ENCODE data around the gene PPP1R3A. TPM values are rescaled to one million over a fixed set of nuclear protein-coding genes. Genes with fewer than 3 reads are reported as not detected.

The PPP1R3A gene
- total RNA-seq, 2 experiments from 2014 or later: not detected

DNA sequence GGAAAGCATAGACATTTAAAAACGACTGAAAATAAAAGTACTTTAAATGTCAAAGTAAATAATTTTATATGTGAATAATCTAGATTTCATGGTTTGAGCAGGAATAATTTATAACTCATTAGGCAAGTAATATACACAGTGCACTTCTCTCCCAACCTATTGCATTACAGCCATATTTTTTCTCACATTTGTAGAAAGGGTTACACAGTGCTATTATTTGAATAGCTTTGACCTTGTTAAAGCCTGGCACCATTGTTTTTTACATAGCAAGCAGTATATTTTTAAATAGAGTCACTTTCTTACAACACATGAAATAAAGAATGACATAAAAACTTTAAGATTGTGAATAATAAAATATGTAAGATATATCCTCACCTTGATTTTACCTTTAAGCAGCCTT lies 969 bp downstream of the PPP1R3A start:
- intact Hi-C loops (cut with DNase I, micrococcal nuclease): no loop called here
- H3K9me3 Mint-ChIP-seq (ENCODE audit: low read depth): no peaks in the 10 kb centered on the region
- ATAC-seq: no peak
- no peaks in the 10 kb centered on the region for H3K27me3 Mint-ChIP-seq
- CTCF ChIA-PET: no interaction called here
- POLR2A ChIA-PET: no interaction called here
- DNase-seq: no peak
- no peaks in the 10 kb centered on the region for H3K36me3 Mint-ChIP-seq (ENCODE audit: low read depth)
- no peak overlapping the region for H3K27ac Mint-ChIP-seq
- no peaks in the 10 kb centered on the region for H3K4me1 Mint-ChIP-seq
- H3K4me3 Mint-ChIP-seq: no peak overlapping the region

DNA sequence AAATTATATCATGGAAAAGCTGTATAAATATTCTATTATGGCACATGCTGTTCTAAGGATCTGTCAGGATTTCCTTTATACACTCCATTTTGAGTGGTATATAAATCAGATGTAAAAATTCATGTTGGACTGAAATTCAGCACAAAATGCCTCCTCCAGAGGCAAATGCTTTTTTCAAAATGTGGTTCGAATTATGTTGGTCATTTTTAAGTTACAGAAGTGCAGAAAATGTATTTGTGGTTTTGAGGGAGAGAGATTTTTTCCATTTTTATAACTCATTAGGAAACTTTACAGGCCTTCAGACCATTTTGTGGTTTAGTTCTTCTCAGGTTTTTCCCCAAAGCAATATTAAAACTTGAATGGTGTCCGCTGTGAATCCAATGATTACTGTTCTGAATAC lies 2.9 kb downstream of the PPP1R3A start:
- Mint-ChIP-seq H3K36me3 (ENCODE audit: low read depth) (no peaks in the 10 kb centered on the region), H3K4me3 (no peak overlapping the region), H3K4me1 (no peaks in the 10 kb centered on the region), H3K27ac (no peak overlapping the region), H3K27me3 (no peaks in the 10 kb centered on the region), H3K9me3 (ENCODE audit: low read depth) (no peaks in the 10 kb centered on the region)
- DNase-seq: no peak
- POLR2A ChIA-PET: no interaction called here
- CTCF ChIA-PET: interaction anchor here (0.7 kb wide), 1 partner anchor 25 kb away, joined by 3 read pairs; no protein-coding TSS in a partner anchor
- intact Hi-C loops (cut with DNase I, micrococcal nuclease): no loop called here
- ATAC-seq: no peak

DNA sequence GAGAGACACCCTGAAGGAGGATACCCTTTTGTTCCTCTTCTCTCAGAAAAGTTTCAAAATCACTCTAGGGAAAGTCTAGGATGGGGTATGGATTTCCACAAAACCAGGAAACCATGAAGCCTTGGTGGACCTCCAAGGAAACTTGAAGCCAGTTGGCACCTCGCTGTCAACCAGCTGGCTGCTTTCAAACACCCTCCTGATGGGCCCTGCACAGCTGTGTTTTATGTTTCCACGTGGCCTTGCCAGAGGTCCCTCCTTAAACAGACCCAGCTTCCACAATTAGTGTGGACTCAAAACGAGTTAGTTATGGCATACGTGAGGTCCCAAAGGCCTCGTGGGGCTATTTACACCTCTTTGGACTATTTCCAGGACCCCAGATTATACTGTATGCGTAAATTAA lies 5.9 kb downstream of the PPP1R3A start:
- no peak overlapping the region for H3K27ac Mint-ChIP-seq
- no peaks in the 10 kb centered on the region for H3K4me1 Mint-ChIP-seq
- ChIA-PET CTCF (no interaction called here), POLR2A (no interaction called here)
- H3K27me3 Mint-ChIP-seq: no peaks in the 10 kb centered on the region
- DNase-seq (no peak), ATAC-seq (no peak)
- no peaks in the 10 kb centered on the region for H3K9me3 Mint-ChIP-seq (ENCODE audit: low read depth)
- intact Hi-C loops (cut with DNase I, micrococcal nuclease): no loop called here
- no peaks in the 10 kb centered on the region for H3K36me3 Mint-ChIP-seq (ENCODE audit: low read depth)
- H3K4me3 Mint-ChIP-seq: no peak overlapping the region

DNA sequence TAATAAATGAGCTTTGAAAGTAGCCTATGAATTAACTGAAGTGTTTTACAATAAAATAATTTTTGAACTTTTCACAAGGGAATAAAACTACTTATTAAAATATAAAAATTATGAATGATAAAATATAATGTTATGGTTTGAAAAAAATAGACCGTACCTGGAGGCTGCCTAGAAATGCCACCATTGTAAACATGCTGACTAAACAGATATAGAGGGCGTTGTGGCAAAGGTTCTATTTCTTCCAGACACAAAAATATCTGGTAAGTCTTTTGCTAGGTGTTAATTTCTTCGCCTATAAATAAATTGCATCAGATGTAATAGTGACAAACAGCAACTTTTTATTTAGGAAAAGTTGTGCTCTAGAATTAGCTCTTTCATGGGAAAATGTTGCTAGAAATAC lies 11.2 kb downstream of the PPP1R3A start:
- Mint-ChIP-seq H3K9me3 (ENCODE audit: low read depth) (no peaks in the 10 kb centered on the region), H3K4me1 (no peaks in the 10 kb centered on the region), H3K4me3 (no peak overlapping the region), H3K36me3 (ENCODE audit: low read depth) (no peaks in the 10 kb centered on the region), H3K27ac (no peak overlapping the region), H3K27me3 (no peaks in the 10 kb centered on the region)
- no peak for ATAC-seq
- ChIA-PET CTCF (interaction anchor here (0.7 kb wide), 1 partner anchor 674 kb away, joined by 3 read pairs; no protein-coding TSS in a partner anchor), POLR2A (no interaction called here)
- intact Hi-C loops (cut with DNase I, micrococcal nuclease): no loop called here
- no peak for DNase-seq

DNA sequence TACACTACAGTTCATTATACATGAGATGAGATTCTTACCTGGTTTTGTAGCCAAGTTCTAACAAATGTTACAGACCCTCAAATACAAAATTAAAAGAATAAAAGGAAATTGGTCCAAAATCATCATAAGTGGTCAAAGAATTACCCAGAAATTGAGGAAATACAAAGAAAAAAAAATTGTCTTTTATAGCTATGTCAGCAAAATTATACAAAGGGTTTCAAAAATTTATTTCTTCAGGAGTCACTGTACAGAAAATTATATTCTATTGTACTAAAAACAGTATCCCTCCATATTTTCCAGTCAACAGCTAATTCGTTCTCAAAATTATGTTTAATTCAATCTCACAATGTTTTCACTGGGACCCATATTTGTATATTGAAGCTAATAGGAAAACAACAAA lies 14.3 kb downstream of the PPP1R3A start:
- ChIA-PET POLR2A (no interaction called here), CTCF (no interaction called here)
- ATAC-seq: no peak
- Mint-ChIP-seq H3K27ac (no peak overlapping the region), H3K4me3 (no peak overlapping the region), H3K9me3 (ENCODE audit: low read depth) (no peaks in the 10 kb centered on the region), H3K36me3 (ENCODE audit: low read depth) (no peaks in the 10 kb centered on the region), H3K4me1 (no peaks in the 10 kb centered on the region), H3K27me3 (no peaks in the 10 kb centered on the region)
- intact Hi-C loops (cut with DNase I, micrococcal nuclease): no loop called here
- DNase-seq: no peak

DNA sequence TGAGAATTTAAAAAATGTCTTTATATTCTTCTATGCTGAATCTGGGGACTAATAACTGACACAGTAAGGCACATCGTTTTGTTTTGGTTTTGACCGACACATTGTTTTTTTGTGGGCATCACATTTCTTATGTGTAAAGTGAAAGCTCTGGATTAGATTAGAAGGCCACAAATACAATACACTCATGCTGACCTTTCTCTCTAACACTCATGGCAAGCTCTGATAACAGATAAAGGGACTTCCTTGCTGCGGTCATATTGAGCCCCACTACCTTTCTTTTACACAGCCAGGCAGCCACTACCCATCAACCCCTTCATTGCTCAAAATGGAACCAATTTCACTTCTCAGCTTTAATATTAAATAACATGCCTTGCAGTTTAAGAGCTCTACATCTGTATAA lies 26.0 kb downstream of the PPP1R3A start:
- intact Hi-C loops (cut with DNase I, micrococcal nuclease): no loop called here

DNA sequence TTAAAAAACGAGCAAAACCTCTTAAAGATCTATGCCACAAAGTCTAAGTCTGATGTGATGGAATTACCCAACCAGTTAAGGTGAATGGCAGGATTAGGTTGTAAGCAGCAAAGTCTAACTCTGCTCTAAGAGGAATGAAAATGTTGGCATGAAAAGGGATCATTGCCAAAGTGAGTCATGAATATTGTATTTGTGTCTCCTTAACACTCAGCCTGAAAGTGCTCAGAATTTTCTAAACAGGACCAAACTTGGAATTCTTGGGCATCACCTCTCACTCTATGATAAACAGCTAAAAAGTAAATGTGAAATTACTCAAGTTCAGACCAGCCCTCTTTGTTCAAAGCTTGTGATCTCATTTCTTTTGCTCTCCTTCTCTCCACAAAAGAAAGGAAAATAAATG lies 27.0 kb downstream of the PPP1R3A start:
- ChIA-PET POLR2A (no interaction called here), CTCF (no interaction called here)
- ATAC-seq (no peak), DNase-seq (no peak)
- no peak overlapping the region for H3K4me3 Mint-ChIP-seq
- no peak overlapping the region for H3K27ac Mint-ChIP-seq
- intact Hi-C loops (cut with DNase I, micrococcal nuclease): no loop called here
- no peaks in the 10 kb centered on the region for H3K27me3 Mint-ChIP-seq
- no peaks in the 10 kb centered on the region for H3K9me3 Mint-ChIP-seq (ENCODE audit: low read depth)
- no peaks in the 10 kb centered on the region for H3K36me3 Mint-ChIP-seq (ENCODE audit: low read depth)
- no peaks in the 10 kb centered on the region for H3K4me1 Mint-ChIP-seq

More for the DNA sequence above, 26.0 kb downstream of the PPP1R3A start:
- ChIA-PET CTCF (no interaction called here), POLR2A (no interaction called here)
- no peaks in the 10 kb centered on the region for H3K27me3 Mint-ChIP-seq
- no peaks in the 10 kb centered on the region for H3K4me1 Mint-ChIP-seq
- ATAC-seq (no peak), DNase-seq (no peak)
- no peaks in the 10 kb centered on the region for H3K36me3 Mint-ChIP-seq (ENCODE audit: low read depth)
- no peak overlapping the region for H3K4me3 Mint-ChIP-seq
- H3K27ac Mint-ChIP-seq: no peak overlapping the region
- no peaks in the 10 kb centered on the region for H3K9me3 Mint-ChIP-seq (ENCODE audit: low read depth)

DNA sequence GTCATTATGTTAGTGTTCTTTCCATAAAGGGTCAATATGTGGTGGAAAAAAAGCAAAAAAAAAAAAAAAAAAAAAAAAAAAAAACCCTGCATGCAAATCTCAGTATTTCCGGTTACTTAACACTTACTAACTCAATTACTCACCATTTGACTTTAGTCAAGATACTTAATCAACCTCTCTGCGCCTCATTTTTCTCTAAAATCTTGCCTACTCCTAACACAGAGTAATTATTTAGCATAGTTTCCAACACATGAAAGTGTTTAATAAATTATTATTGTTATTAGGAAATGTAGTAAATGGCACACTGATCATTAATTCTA lies 27.8 kb downstream of the PPP1R3A start:
- H3K27me3 Mint-ChIP-seq: no peaks in the 10 kb centered on the region
- intact Hi-C loops (cut with DNase I, micrococcal nuclease): no loop called here
- POLR2A ChIA-PET: no interaction called here
- ATAC-seq (no peak), DNase-seq (no peak)
- H3K27ac Mint-ChIP-seq: no peak overlapping the region
- CTCF ChIA-PET: interaction anchor here (1.0 kb wide), 1 partner anchor 24 kb away, joined by 3 read pairs; no protein-coding TSS in a partner anchor
- H3K36me3 Mint-ChIP-seq (ENCODE audit: low read depth): no peaks in the 10 kb centered on the region
- no peak overlapping the region for H3K4me3 Mint-ChIP-seq
- no peaks in the 10 kb centered on the region for H3K9me3 Mint-ChIP-seq (ENCODE audit: low read depth)
- H3K4me1 Mint-ChIP-seq: no peaks in the 10 kb centered on the region

DNA sequence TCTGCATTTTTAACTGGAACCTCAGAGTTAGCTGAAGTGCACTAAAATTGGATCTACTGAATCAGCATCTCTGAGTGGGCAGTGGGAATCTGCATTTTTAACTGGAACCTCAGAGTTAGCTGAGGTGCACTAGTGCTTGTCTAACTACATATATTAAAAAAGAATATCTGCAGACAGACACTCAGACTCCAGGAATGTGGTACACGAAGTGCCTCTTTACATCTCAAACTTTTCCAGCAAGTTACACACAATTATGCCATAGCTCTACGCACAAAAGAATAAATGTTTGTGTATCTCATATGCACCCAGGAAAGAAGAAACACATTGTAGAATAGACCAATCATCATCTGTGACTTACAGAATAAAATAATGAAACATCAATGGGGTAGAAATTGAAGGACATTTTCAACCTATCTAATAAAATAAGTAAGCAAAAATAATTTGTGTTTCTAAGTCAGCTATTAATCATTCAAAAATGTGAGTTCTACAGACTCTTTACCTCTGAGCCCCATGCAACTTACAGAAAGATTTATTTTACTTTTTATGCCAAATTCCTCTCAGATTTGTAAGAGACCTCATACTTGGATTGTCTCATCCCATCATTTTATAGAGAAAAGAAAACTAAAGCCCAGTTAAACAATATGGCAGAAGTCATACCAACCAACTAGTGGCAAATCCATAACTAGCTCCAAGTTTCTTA lies 28.3 kb downstream of the PPP1R3A start:
- H3K27ac Mint-ChIP-seq: no peak overlapping the region
- no peaks in the 10 kb centered on the region for H3K4me1 Mint-ChIP-seq
- no peak overlapping the region for H3K4me3 Mint-ChIP-seq
- ATAC-seq (no peak), DNase-seq (no peak)
- no peaks in the 10 kb centered on the region for H3K27me3 Mint-ChIP-seq
- no peaks in the 10 kb centered on the region for H3K9me3 Mint-ChIP-seq (ENCODE audit: low read depth)
- CTCF ChIA-PET: interaction anchor here (1.0 kb wide), 1 partner anchor 25 kb away, joined by 3 read pairs; no protein-coding TSS in a partner anchor
- POLR2A ChIA-PET: no interaction called here
- intact Hi-C loops (cut with DNase I, micrococcal nuclease): no loop called here
- no peaks in the 10 kb centered on the region for H3K36me3 Mint-ChIP-seq (ENCODE audit: low read depth)

DNA sequence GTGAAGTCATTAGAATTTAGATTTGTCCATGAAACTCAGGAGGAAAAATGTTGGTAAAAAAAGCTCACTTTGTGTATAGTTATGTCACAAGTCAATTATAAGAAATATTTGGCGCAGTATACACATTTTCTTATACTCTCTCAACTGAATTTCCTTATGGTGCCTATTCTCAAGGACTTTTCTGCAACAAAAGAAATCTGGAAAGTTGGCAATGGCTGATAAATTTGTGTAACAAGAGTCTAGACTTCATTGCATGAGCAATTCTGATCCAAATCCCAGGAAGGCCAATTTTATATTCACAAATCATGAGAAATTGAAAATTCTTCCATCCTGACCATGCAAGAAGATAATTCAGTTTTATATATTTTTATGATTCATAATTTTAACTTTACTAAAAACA lies 35.7 kb downstream of the PPP1R3A start:
- POLR2A ChIA-PET: no interaction called here

DNA sequence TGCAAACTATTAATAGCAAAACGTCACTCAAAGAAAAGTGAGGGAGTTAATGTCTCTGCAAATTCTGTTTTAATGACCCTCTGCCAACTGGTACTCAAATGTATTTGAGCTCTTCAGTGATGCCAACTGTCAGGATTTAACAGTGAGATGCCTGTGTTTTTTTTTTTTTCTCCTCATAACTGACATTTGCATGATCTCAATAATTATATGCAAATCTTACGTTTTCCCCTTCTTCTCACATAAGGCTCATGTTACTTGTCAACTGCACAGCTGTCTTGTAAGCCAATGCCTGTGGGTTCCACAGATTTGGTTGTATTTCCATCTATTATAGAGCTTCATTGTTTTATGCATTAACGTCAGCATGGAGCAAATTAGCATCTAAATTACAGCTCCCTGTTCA lies 38.2 kb downstream of the PPP1R3A start:
- intact Hi-C loops (cut with DNase I, micrococcal nuclease): no loop called here
- Mint-ChIP-seq H3K4me1 (no peaks in the 10 kb centered on the region), H3K27ac (no peak overlapping the region)

More for the DNA sequence above, 35.7 kb downstream of the PPP1R3A start:
- CTCF ChIA-PET: no interaction called here
- Mint-ChIP-seq H3K36me3 (ENCODE audit: low read depth) (no peaks in the 10 kb centered on the region), H3K27me3 (no peaks in the 10 kb centered on the region), H3K27ac (no peak overlapping the region), H3K9me3 (ENCODE audit: low read depth) (peaks cover 9% of the 10 kb centered on the region), H3K4me1 (no peaks in the 10 kb centered on the region), H3K4me3 (no peak overlapping the region)
- no peak for ATAC-seq
- intact Hi-C loops (cut with DNase I, micrococcal nuclease): no loop called here
- DNase-seq: no peak

DNA sequence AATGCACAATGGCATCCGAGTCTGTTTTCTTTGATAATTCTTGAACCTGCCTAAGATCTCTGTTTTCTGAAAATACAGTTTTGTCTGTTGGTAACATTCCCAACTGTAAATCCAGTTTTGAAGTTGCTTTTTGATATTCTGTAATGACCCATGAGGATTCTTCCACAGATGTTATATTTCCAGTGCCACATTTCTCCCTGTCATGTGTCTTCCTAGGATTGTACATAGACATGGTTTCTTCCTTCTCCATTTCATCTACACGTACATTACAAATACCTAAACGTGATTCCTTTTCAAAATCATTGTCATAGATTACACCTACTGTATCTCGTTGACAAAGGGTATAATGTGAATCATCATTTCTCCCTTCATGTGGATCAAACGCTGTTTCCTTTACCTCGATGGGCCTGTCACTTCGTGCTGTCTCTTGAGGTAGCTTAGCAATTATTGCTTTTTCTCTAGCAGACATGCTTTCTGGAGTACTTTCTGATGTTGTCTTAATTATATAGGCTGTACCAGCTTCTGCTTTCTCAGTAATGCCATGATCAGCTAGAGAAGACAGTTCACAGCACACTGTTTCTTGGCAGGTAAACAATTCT lies 40.3 kb downstream of the PPP1R3A start:
- Mint-ChIP-seq H3K27me3 (no peaks in the 10 kb centered on the region), H3K36me3 (ENCODE audit: low read depth) (no peaks in the 10 kb centered on the region), H3K9me3 (ENCODE audit: low read depth) (peaks cover 8% of the 10 kb centered on the region), H3K4me3 (no peak overlapping the region), H3K27ac (no peak overlapping the region), H3K4me1 (no peaks in the 10 kb centered on the region)
- intact Hi-C loops (cut with DNase I, micrococcal nuclease): no loop called here
- ChIA-PET POLR2A (no interaction called here), CTCF (interaction anchor here (0.7 kb wide), 1 partner anchor 52 kb away, joined by 4 read pairs; no protein-coding TSS in a partner anchor)
- no peak for DNase-seq
- no peak for ATAC-seq

More for the DNA sequence above, 38.2 kb downstream of the PPP1R3A start:
- ChIA-PET POLR2A (no interaction called here), CTCF (interaction anchor here (1.2 kb wide), 1 partner anchor 14 kb away, joined by 5 read pairs; no protein-coding TSS in a partner anchor)
- H3K4me3 Mint-ChIP-seq: no peak overlapping the region
- no peaks in the 10 kb centered on the region for H3K27me3 Mint-ChIP-seq
- ATAC-seq: no peak
- no peaks in the 10 kb centered on the region for H3K36me3 Mint-ChIP-seq (ENCODE audit: low read depth)
- DNase-seq: no peak
- H3K9me3 Mint-ChIP-seq (ENCODE audit: low read depth): peaks cover 9% of the 10 kb centered on the region
